Transverse colon (tissue), 4 donors: Measurements from ENCODE around the gene ZNF521. TPM values are rescaled to one million over a fixed set of nuclear protein-coding genes. Genes with fewer than 3 reads are reported as not detected.

Experiments
- DNase-seq: peaks from one replicate; pipeline ENCODE4 v3.0.0-alpha.2; 2019
- H3K27ac ChIP-seq, 4 donors: fragments of 200-600 bp; sonication (generic); 2 replicates each; pipeline ENCODE4 v1.5.1; 2016 to 2018; ENCODE audit warnings: inconsistent platforms in 4 of 4
- H3K27me3 ChIP-seq: fragments of 200-600 bp; sonication (generic); 2 replicates; pipeline ENCODE4 v1.5.1; 2017; ENCODE audit warnings: inconsistent platforms
- H3K36me3 ChIP-seq, 4 donors: fragments of 200-600 bp; sonication (generic); 2 replicates each; pipeline ENCODE4 v1.5.1; 2017 to 2019; ENCODE audit warnings: inconsistent platforms in 4 of 4
- H3K4me1 ChIP-seq, 4 donors: fragments of 200-600 bp; sonication (generic); 2 replicates each; pipeline ENCODE4 v1.5.1; 2017 to 2020; ENCODE audit warnings: inconsistent platforms in 4 of 4
- H3K4me3 ChIP-seq, 4 donors: fragments of 200-600 bp; sonication (generic); 1 replicate in 1 of 4; 2 replicates in 3 of 4; pipeline versions ENCODE4 v1.5.1 to v1.6.1; 2017 to 2019; ENCODE audit warnings: inconsistent platforms in 4 of 4
- H3K9me3 ChIP-seq, 2 donors: fragments of 200-600 bp; sonication (generic); 2 replicates each; pipeline ENCODE4 v1.5.1; 2017 to 2019; ENCODE audit warnings: inconsistent platforms in 2 of 2
- EP300 ChIP-seq: sonication (generic); formaldehyde crosslinking; IDR thresholded peaks from one replicate; pipeline ENCODE4 v1.6.1; 2017; ENCODE audit warnings: antibody characterized with exemption, low read depth
- POLR2A ChIP-seq: fragments of 450-650 bp; IDR thresholded peaks from one replicate; pipeline ENCODE4 v1.6.1; 2016; ENCODE audit warnings: antibody characterized with exemption, mild to moderate bottlenecking, moderate library complexity
- POLR2AphosphoS5 ChIP-seq, 3 donors: sonication (generic); formaldehyde crosslinking; IDR thresholded peaks; one replicate each; pipeline ENCODE4 v1.6.1; 2016; ENCODE audit warnings: antibody characterized with exemption in 3 of 3
- WGBS, 2 donors: methylation state at CpG; one replicate each; pipeline ENCODE4 v1.1.5; 2018; ENCODE audit warnings: low coverage in 1 of 2; 5-methylcytosine and 5-hydroxymethylcytosine counted together
- in situ Hi-C, 4 donors: fragments of 200-750 bp; cut with MboI; loops; one replicate each; pipeline versions ENCODE4 v1.15.0 to v1.15.1; 2017; ENCODE audit warnings: low sequenced_read_pairs in 3 of 4, low pct_ligation_motif_present in 1 of 4, low pct_unique_long_range_greater_than_20kb in 1 of 4
- intact Hi-C: fragments of 100-400 bp; cut with DNase I; formaldehyde crosslinking; loops from one replicate; pipeline ENCODE4 v1.15.1; 2023; ENCODE audit warnings: low total_unique reads
- total RNA-seq, 4 donors: library from RNA; depleted of rRNA; stranded (reverse); fragments of >200 nt; gene quantifications; one replicate each; pipeline ENCODE4 v1.1.0, GENCODE V29; 2016
- TF ChIP-seq, protein P1 (sequence below), 5 experiments: fragments of 200-600 bp in 3 of 5; fragments of 450-650 bp in 2 of 5; sonication (generic) in 3 of 5; IDR thresholded peaks; 1 replicate in 2 of 5; 2 replicates in 3 of 5; pipeline ENCODE4 v1.5.1; 2016 to 2017; ENCODE audit warnings: antibody characterized with exemption in 5 of 5, inconsistent platforms in 3 of 5, mild to moderate bottlenecking in 2 of 5, moderate library complexity in 1 of 5

ZNF521 gene
- total RNA-seq, 4 donors from 2014 or later, result 6.4 to 29.5 (median 9.0) TPM

GRCh38 chr18:25126751-25127150, 225.2 kb downstream of the ZNF521 start:
- Histone ChIP-seq H3K4me3 (no peak overlapping the region), H3K27ac (no peak overlapping the region), H3K36me3 (no peaks in the 10 kb centered on the region), H3K27me3 (no peaks in the 10 kb centered on the region), H3K4me1 (no peaks in the 10 kb centered on the region), H3K9me3 (no peaks in the 10 kb centered on the region)
- intact Hi-C loops, result no loop called here
- in situ Hi-C loops, result no loop called here
- no peak for DNase-seq
- WGBS, 2 donors, result 88% methylated on average over 1 of the region's 1 CpG
- TF ChIP-seq EP300 (no peak), POLR2AphosphoS5 (IDR thresholded peaks at IDR 0.05) (no peak), POLR2A (no peak)
- TF ChIP-seq, protein P1, sequence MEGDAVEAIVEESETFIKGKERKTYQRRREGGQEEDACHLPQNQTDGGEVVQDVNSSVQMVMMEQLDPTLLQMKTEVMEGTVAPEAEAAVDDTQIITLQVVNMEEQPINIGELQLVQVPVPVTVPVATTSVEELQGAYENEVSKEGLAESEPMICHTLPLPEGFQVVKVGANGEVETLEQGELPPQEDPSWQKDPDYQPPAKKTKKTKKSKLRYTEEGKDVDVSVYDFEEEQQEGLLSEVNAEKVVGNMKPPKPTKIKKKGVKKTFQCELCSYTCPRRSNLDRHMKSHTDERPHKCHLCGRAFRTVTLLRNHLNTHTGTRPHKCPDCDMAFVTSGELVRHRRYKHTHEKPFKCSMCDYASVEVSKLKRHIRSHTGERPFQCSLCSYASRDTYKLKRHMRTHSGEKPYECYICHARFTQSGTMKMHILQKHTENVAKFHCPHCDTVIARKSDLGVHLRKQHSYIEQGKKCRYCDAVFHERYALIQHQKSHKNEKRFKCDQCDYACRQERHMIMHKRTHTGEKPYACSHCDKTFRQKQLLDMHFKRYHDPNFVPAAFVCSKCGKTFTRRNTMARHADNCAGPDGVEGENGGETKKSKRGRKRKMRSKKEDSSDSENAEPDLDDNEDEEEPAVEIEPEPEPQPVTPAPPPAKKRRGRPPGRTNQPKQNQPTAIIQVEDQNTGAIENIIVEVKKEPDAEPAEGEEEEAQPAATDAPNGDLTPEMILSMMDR (IDR thresholded peaks at IDR 0.05), result no peak

GRCh38 chr18:25125680-25126079, 226.3 kb downstream of the ZNF521 start:
- Histone ChIP-seq H3K4me1 (no peaks in the 10 kb centered on the region), H3K36me3 (no peaks in the 10 kb centered on the region), H3K9me3 (no peaks in the 10 kb centered on the region), H3K4me3 (no peak overlapping the region), H3K27ac (no peak overlapping the region), H3K27me3 (no peaks in the 10 kb centered on the region)
- no peak for DNase-seq
- intact Hi-C loops, result no loop called here
- WGBS, 2 donors, result 74 to 83% methylated on average over 1 of the region's 1 CpG
- in situ Hi-C loops, result no loop called here
- TF ChIP-seq POLR2AphosphoS5 (IDR thresholded peaks at IDR 0.05) (no peak), POLR2A (no peak), EP300 (no peak)
- TF ChIP-seq, protein P1 (IDR thresholded peaks at IDR 0.05), result no peak

GRCh38 chr18:25123438-25124232, 228.3 kb downstream of the ZNF521 start:
- H3K4me3 ChIP-seq, result no peak overlapping the region
- H3K4me1 ChIP-seq, result no peaks in the 10 kb centered on the region
- no peak overlapping the region for H3K27ac ChIP-seq
- H3K27me3 ChIP-seq, result no peaks in the 10 kb centered on the region
- TF ChIP-seq POLR2AphosphoS5 (IDR thresholded peaks at IDR 0.05), result no peak
- no peak for TF ChIP-seq POLR2A
- no peak for TF ChIP-seq EP300
- TF ChIP-seq, protein P1 (IDR thresholded peaks at IDR 0.05), result no peak
- H3K9me3 ChIP-seq, result peaks cover 0 to 5% of the 10 kb centered on the region in 2 donors
- intact Hi-C loops (no loop called here), in situ Hi-C loops (no loop called here)
- WGBS, 2 donors, result 66 to 79% methylated on average over 4 to 6 of the region's 6 CpGs
- DNase-seq, result no peak
- no peaks in the 10 kb centered on the region for H3K36me3 ChIP-seq

GRCh38 chr18:25121442-25121841, 230.5 kb downstream of the ZNF521 start:
- WGBS, 2 donors, result 88 to 97% methylated on average over 1 to 2 of the region's 2 CpGs
- Histone ChIP-seq H3K4me3 (no peak overlapping the region), H3K27me3 (no peaks in the 10 kb centered on the region), H3K27ac (no peak overlapping the region), H3K36me3 (no peaks in the 10 kb centered on the region), H3K4me1 (no peaks in the 10 kb centered on the region), H3K9me3 (peaks cover 0 to 8% of the 10 kb centered on the region in 2 donors)
- DNase-seq, result no peak
- in situ Hi-C loops (no loop called here), intact Hi-C loops (no loop called here)
- no peak for TF ChIP-seq POLR2AphosphoS5 (IDR thresholded peaks at IDR 0.05)

DNA sequence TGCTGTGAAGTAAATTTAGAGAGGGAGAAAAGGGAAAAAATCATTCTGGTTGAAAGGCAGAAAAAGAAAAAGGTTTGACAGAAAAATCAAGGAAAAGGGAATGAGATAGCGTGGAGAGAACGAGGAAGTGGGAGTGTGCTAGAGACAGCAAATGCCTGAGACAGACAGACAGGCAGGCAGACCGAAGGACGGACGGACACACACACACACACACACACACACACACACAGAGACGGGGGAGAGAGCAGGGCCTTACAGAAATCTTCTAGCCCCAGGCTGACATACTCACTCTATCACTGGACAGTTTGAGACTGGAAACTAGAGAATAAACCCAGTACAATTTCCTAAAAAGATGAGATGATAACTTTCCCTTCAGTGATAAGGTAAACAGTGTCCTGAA, 238.4 kb downstream of the ZNF521 start:
- H3K4me1 ChIP-seq, result no peaks in the 10 kb centered on the region
- no peak overlapping the region for H3K4me3 ChIP-seq
- 65 to 68% methylated on average over 2 to 3 of the region's 6 CpGs for WGBS, 2 donors
- H3K9me3 ChIP-seq, result peaks cover 0 to 2% of the 10 kb centered on the region in 2 donors
- no peak for DNase-seq
- H3K36me3 ChIP-seq, result no peaks in the 10 kb centered on the region
- no peak overlapping the region for H3K27ac ChIP-seq
- TF ChIP-seq EP300 (no peak), POLR2A (no peak), POLR2AphosphoS5 (IDR thresholded peaks at IDR 0.05) (no peak)
- TF ChIP-seq, protein P1 (IDR thresholded peaks at IDR 0.05), result no peak
- no peaks in the 10 kb centered on the region for H3K27me3 ChIP-seq
- intact Hi-C loops, result no loop called here
- in situ Hi-C loops, result no loop called here
